SW 1271 (cell line): ENCODE measurements around the gene MYO3A.

Experiments
- DNase-seq, 2 experiments: peaks; one replicate each; lab custom pipeline; 2025; lab: John Stamatoyannopoulos, UW

Gene MYO3A, protein sequence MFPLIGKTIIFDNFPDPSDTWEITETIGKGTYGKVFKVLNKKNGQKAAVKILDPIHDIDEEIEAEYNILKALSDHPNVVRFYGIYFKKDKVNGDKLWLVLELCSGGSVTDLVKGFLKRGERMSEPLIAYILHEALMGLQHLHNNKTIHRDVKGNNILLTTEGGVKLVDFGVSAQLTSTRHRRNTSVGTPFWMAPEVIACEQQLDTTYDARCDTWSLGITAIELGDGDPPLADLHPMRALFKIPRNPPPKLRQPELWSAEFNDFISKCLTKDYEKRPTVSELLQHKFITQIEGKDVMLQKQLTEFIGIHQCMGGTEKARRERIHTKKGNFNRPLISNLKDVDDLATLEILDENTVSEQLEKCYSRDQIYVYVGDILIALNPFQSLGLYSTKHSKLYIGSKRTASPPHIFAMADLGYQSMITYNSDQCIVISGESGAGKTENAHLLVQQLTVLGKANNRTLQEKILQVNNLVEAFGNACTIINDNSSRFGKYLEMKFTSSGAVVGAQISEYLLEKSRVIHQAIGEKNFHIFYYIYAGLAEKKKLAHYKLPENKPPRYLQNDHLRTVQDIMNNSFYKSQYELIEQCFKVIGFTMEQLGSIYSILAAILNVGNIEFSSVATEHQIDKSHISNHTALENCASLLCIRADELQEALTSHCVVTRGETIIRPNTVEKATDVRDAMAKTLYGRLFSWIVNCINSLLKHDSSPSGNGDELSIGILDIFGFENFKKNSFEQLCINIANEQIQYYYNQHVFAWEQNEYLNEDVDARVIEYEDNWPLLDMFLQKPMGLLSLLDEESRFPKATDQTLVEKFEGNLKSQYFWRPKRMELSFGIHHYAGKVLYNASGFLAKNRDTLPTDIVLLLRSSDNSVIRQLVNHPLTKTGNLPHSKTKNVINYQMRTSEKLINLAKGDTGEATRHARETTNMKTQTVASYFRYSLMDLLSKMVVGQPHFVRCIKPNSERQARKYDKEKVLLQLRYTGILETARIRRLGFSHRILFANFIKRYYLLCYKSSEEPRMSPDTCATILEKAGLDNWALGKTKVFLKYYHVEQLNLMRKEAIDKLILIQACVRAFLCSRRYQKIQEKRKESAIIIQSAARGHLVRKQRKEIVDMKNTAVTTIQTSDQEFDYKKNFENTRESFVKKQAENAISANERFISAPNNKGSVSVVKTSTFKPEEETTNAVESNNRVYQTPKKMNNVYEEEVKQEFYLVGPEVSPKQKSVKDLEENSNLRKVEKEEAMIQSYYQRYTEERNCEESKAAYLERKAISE (N-terminal part only)

DNA sequence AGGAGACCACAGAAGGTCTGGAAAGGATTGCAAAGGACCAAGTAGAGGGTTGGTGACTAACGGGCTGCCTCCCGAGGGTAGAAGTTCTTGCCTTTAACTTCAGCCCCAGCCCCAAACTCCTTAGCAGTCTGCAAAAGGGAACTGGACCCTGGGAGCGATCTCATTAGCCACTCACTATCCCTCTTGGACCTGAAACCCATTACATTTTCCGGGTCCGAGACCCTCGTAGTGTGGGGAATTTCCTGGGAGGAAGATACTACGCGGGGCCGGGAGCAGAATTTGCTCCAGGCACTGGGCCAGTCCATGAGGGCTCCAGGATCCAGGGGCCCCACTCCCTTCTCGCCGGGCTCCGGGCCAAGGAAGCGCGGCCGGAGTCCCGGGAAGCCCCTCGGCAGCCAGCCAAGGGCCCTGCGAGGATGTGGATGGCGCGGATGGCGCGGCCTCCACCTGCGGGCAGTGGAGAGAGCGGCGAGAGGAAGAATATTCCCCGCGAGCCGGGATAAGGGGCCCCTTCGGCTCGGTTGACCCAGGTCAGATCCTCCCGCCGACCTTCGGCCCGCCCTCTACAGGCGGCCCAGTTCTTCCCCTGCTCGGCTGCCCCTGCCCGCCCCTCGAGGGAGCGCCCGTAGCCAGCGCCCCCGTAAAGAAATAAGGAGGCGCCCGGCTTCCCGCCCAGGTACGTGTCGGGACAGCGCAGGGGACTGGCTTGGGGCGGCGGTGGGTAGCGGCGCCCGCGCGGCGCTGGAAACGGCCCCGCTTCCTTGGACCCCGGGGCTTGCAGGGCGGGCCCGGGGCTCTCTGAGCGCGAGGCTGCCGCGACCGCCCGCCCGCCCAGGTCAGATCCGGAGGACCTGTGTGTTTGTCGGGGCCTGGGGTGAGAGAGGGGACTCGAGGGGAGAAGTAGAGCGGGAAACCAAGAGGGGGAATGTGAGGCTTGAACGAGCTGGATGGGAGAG is at the start of gene MYO3A:
Gene MYO3A, plus strand, starts transcription at position 577 of the 956 bp plus-strand sequence. CDS start 17,882 bp downstream, outside the sequence.
- no peak for DNase-seq

DNA sequence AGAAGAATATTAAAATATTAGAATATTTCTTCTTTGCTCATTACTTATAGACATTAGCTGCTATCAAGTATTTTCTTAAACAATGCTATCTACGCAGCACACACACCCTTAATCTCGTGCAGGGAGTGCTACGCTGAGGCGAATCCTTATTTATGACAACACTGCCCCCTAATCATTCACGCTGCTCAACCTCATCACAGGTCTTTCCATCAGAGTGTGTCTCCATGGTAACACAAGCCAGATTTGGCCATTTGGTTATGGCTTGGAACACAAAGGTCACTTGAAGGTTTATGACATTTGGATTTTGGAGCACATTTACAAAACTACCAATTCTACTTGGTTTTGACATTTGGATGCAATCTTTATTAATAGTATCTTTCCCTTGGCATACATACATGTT is 45.4 kb upstream of the MYO3A start:
- no peak for DNase-seq

DNA sequence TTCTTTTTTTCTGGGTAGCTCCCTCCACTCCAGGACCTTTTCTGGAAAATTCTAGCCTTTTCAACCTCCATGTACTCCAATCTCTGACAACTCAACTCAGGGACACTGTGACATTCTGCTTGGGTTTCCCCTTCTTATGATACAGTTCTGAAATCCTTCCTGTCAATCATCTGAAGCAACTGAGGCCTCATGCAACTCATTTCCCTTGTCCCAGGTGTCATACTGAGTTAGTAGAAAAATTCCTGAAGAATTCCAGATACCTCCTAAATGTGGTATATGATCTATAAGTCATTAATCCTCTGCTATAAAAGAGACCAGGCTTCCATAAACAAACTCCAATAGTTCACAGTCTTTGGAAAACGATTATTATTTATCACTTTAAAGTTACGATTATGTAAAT is 43.0 kb upstream of the MYO3A start:
- DNase-seq, result no peak

DNA sequence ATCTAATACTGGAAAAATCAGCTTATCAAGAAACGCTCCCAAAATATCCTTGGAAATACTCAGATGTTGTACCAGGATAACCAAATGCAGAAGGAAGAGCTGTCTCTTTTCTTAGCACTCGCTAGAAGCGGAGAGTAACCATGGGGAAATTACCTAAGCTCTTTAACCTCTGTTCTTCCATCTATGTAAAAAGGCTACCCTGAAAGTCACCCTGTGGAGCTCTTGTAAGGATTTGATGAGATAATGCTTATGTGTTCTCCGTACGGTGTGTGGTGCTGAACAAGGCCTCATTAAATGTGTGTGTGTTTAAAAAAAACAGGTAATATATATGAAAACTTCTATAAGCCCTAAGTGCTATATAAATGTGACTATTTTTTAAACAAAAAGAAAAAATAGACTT is 38.2 kb upstream of the MYO3A start:
- DNase-seq, result no peak

DNA sequence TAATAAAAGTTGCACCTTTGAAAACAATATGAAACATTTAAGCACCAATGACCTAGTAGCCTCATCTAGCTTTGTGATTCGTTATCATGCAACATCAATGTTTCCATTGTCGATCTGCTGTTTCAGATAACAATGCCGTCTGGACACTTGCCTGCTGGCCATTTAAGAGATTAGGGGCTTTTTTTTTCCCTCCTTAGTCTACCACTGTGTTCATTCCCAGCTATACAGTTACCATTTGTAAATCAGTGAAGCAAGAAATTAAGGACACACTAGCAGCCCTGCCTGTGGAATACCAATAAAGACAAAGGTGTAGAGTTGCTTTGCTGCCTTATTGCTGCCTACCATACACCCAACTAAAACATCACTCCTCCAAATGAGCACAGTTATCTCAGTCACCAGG is 37.6 kb upstream of the MYO3A start:
- DNase-seq, result no peak

DNA sequence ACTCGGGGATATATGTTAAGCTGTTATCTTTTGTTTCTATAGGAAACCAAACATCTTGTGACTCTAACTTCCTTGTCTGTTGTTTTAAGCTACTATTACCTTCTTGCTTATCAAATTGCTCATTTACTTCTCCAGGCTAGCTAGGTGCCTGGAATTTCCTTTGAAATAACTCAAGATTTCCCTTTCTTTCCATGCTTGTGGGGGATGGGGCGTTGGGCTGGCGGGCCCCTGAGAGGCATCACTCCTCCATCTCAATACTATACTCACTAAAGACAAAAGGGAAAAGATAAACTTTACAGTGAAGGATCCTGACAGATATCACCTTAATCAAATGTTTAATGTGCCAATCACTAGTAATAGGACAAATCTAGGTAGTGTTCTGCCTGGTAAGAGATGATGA is 34.7 kb upstream of the MYO3A start:
- no peak for DNase-seq

DNA sequence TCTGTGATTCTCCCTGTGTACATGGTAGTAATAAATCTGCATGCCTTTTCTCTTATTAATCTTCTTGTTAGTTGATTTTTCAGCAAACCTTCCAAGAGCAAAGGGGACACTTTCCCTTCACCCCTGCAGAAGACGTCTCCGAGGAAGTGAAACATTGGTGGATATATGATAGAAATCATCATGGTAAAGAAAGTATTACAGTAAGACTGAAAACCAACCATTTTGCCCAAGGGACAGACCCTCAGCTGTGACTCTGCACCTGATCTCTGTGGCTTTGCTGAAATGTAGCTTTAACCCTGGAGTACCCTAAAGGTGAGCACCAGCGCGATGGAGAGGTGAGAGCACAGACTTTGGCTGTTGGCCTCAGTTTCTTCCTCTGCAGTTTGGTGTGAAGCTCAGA is 32.8 kb upstream of the MYO3A start:
- no peak for DNase-seq

DNA sequence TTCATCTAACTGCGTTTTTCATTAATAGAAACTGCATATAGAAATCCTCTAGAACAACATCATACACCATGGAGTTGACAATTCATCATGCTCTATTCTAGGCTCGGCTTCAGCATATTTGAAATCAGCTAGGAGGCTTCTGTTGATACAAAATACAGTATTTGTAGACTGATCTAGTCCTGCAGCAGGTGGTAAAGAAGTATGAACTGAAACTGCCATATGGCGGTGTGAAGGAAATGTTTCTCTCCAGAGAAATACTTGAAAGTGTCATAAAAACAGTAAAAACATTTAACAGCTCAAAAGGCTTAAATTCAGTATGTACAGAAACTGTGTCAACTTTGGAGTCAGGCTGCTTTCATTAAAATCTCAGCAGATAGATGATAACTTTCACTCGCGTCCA is 32.0 kb upstream of the MYO3A start:
- DNase-seq, result no peak

DNA sequence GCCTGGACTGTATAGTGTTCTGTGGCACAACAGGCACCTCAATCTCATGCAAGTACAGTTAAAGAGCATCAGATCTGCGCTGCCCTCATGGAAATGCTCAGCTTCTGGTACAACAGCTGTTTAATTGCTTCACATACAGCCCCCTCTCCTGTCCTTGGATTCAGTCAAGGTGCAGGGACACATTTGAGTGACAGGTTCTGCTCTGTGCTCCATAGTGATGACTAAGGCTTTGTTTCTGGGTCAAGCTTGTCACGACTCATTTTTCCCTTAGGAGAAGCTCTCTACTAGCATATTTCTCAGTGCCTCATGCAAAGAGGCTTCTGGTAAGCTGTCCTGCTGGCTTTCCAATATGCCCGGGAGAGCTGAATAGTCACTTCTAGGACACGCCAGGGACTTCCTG is 26.8 kb upstream of the MYO3A start:
- no peak for DNase-seq

DNA sequence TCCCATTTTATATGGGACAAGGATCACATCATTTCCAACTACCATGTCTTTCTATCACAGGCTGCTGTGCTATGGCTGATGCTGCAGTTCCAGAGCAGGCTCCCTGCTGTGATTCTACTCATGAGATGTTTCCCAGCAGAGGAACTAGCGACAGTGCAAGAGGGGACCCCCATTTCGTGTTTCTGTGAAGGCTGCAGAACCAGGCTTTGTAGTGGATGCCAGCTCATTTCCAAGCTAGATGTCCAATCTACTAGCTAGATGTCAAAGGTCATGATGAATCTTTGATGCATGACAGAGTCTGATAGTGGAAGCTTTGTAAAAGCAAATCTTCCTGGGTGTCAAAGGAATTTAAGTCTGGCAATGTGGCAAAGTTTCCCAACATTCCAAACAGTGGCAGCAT is 21.2 kb upstream of the MYO3A start:
- DNase-seq, result no peak

DNA sequence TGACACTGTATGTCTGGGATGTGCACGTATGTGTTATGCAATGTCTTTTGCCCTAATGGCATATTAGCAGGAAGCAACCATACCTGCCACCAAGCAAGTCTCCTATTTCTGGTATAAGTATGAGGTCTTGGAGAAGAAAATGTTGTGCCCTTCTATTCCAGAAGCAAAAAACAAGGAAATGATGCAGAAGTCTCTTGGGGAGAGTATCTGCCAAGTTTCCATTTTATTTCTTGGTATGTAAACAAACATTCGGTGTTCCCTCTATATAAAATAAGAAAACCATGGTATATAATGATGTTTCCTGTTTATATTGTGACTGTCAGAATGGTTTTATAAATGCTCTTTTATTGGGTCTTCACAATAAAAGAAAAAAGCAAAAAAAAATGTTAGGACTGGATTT is 19.3 kb upstream of the MYO3A start:
- DNase-seq, result no peak

DNA sequence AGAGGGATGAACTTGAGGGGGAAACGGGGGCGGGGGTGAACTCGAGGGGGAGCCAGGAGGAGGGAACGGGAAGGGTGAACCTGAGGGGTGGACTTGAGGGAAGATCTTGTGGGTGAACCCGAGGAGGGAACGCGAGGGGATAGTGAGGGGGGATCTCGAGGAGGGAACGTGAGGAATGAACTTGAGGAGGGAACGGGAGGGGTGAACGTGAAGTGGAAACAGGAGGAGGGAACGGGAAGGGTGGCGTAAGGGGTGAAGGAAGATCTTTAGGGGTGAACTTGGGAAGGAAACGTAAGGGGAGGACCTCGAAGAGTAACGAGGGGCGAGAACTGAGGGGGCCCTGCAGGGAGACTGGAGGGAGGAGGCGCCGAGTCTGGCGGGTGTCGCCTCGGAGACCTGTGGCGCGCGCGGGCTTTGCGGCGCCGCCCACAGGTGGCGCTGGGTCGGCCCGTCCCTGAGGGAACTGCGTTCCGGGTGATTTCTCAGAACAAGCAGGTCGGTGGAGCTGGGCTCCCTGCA is 651 bp downstream of the MYO3A start:
- no peak for DNase-seq

DNA sequence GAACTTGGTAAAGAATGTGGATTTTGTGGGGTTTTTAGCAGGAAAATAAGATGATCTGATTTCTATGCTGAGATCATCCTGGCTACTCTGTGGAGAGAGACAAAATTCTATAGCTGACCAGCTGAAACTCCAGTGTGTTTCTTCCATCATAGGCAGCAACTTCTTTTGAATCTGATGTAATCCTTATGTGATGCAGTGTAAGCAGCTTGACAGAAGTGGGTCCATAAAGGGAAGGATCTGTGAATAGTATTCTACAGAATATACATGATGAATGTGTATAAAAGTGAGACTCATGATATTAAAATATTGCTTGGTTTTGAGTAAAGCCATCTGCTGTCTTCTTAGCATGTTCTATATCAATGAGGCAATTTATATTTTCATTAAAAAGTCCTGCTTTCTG is 4.4 kb downstream of the MYO3A start:
- DNase-seq, result no peak

DNA sequence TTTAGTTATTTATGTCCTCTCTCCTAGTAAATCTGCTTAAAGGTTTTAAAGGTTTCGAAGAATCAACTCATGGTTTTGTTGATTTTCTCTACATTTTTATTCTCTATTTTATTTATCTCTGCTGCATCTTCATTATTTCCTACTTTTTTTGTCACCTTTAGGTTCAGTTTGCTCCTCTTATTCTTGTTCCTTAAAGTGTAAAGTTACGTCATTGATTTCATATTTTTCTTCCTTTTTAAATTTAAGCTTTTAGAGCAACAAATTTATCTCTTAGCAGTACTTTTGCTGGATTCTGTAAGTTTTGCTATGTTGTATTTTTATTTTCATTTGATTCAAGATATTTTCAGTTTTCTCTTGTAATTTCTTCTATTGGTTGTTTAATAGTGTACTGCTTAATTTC is 10.7 kb downstream of the MYO3A start:
- no peak for DNase-seq

DNA sequence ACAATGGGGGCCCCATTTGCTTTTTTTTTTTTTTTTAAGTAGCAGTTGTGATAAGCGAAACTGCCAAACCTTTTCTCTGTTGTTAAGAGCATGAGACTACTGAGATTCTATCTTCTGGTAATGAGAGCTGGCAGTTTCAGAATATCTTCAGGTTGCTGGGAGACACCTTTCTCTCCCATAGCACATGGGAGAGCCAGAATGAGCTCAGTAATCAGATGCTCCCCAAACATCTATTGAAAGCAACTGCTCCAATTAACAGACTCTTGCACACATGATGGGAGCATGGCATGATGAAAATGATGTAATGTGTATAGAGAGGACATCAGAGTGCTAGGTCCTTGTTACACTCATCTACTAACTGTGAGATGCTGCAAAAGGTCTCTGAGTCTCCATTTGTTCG is 18.8 kb downstream of the MYO3A start:
- DNase-seq, result no peak

DNA sequence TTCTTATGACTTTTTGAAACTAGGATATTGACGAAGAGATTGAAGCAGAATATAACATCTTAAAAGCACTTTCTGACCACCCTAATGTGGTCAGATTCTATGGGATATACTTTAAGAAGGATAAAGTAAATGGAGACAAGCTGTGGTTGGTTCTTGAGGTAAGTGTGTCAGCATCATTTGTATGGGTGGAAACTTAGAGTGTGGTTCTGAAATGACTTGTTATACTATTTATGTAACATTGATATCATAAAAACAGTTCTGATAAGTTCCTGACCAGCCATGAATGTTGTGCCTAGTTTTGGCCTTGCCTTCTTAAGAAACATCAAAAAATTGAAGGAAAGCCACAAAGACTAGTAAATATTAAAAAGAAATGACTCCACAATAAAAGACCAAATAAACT is 20.8 kb downstream of the MYO3A start:
- DNase-seq, result no peak

DNA sequence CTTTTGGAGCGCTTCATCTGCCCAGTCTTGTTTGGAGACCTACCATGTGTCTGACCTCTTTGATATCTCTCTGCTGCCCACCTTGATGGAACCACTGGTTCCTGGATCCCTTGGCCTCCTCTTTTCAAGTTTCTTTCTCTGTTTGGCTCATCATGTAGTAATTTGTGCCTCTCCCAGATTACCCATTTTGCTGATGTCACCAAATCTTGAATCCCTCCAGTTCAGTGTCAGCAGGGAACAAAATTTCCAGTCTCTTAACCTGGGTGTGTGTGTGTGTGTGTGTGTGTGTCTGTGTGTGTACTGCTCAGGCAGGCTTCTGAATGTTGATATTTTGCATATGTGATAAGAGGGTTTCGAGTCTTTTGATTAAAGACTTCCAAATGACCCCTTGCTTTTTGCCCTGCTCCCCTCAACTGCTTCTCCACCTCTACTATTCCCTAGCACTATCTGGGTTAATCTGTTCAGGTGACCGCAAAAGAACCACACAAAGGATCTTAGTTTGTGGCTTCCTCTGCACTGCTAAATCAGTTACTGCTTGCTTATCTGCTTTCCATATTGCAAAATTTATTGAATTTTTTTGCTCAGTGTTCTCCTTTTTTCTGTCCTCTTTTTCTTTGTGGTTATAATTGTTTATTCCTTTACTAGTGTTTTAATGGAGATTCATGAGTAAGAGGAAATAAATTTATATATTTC is 25.7 kb downstream of the MYO3A start:
- no peak for DNase-seq

DNA sequence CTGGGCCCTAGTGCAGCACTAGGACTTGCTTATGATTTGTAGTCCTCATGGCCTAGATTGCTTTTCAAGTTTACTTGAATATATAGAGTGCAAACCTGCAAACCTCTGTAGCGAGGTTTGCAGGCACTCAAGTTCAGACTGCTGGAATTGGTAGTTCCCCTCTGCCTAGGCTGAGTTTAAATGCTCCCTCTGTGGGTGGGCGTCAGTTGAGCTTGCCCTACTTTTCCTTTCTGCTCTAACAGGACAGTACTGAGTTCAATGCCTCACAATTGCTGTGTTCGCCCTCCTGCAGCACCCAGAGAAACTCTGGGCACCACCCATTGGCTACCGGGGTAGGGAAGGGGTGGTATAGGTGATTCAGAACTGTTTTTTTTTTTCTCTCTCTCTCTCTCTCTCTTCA is 31.6 kb downstream of the MYO3A start:
- DNase-seq, result no peak

DNA sequence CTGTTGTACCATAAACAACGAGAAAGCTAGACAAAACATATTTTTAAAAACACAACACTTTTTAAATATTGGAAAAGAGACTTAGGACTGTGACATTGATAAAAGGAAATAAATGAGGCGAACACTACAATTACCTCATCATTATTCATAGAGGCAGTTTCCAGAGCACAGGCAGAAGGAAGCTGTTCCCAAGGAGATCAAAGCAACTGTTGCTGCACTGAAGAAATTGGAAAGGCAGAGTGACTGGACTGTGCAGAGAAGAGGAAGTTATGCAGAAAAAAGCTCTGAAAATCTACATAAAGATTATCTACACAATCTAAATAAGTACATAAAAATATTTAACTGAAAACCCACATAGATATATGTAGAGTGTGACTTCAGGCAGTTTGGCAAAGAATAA is 32.8 kb downstream of the MYO3A start:
- no peak for DNase-seq

DNA sequence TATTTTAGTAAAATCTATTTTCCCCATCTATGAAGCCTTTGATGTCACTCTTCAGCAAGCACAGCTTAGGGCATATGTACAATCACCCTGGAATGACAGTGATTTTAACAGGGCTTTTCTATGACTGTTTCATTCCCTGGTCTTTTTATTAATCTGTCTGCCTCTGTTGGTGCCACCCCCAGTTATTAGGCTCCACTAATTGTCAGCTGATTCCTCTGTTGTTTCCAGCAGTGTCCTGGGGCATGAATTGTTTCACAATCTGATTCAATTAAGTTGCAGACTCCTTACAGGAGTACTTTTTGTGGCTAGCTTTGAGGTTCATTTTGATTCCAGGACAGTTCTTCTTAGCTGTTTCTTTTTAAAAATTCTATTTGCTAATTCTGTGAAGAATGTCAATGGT is 38.6 kb downstream of the MYO3A start:
- DNase-seq, result no peak
